IMR-90 (cell line): ENCODE results near the gene CPED1.

Experiments
- BHLHE40 ChIP-seq: fragments of 150-350 bp; IDR thresholded peaks from 2 replicates; pipeline ENCODE4 v1.6.1; 2016; ENCODE audit warnings: mild to moderate bottlenecking, low read depth, low read length
- CEBPB ChIP-seq: IDR thresholded peaks from 2 replicates; pipeline ENCODE4 v1.6.1; 2012; ENCODE audit warnings: low read depth, low read length, improper control_type of control experiment
- FOS ChIP-seq: fragments of 150-350 bp; IDR thresholded peaks from 2 replicates; pipeline ENCODE4 v1.6.1; 2016; ENCODE audit warnings: low read depth, low read length
- MAFK ChIP-seq: IDR thresholded peaks from 2 replicates; pipeline ENCODE4 v1.6.1; 2012; ENCODE audit warnings: low read depth, low read length, improper control_type of control experiment
- NFE2L2 ChIP-seq: fragments of 150-350 bp; IDR thresholded peaks from 2 replicates; pipeline ENCODE4 v1.6.1; 2016; ENCODE audit warnings: low read depth, mild to moderate bottlenecking, low read length
- POLR2A ChIP-seq: IDR thresholded peaks from 2 replicates; pipeline ENCODE4 v1.6.1; 2012; ENCODE audit warnings: mild to moderate bottlenecking, low read depth, low read length
- RAD21 ChIP-seq: IDR thresholded peaks from 2 replicates; pipeline ENCODE4 v1.6.1; 2012; ENCODE audit warnings: low read length, improper control_type of control experiment
- RCOR1 ChIP-seq: IDR thresholded peaks from 2 replicates; pipeline ENCODE4 v1.6.1; 2012; ENCODE audit warnings: mild to moderate bottlenecking, low read length, improper control_type of control experiment; ENCODE audit not compliant: insufficient replicate concordance
- RFX5 ChIP-seq: IDR thresholded peaks from 2 replicates; pipeline ENCODE4 v1.8.0; 2012; ENCODE audit warnings: low read depth, mild to moderate bottlenecking, low read length, moderate library complexity
- TF ChIP-seq, protein P1 (sequence below): conservative IDR thresholded peaks from 2 replicates; pipeline ENCODE4 v1.5.1; 2012; ENCODE audit warnings: mild to moderate bottlenecking, low read depth, low read length, improper control_type of control experiment

DNA sequence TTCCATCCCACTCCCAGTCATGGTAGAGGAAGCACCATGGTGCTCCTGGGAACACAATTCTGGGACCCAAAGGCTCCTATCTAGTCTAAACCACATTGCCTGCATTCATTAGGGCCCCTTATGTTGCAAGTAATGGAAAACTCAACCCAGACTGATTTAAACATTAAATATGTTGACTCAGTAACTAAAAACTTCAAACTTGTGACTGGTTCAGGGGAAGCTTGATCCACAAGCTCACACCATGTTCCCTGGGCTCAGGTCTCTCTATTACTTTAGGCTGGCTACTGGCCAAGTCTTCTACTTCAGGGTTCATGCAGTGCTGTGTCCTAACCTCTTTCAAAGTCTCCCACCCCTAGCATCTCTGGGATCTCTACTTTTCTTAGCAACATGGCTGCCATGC, 353.4 kb downstream of the CPED1 start:
- TF ChIP-seq RAD21 (no peak), CEBPB (no peak), RCOR1 (no peak), MAFK (no peak), FOS (no peak), BHLHE40 (no peak), POLR2A (no peak), RFX5 (no peak), NFE2L2 (no peak)
- TF ChIP-seq, protein P1, sequence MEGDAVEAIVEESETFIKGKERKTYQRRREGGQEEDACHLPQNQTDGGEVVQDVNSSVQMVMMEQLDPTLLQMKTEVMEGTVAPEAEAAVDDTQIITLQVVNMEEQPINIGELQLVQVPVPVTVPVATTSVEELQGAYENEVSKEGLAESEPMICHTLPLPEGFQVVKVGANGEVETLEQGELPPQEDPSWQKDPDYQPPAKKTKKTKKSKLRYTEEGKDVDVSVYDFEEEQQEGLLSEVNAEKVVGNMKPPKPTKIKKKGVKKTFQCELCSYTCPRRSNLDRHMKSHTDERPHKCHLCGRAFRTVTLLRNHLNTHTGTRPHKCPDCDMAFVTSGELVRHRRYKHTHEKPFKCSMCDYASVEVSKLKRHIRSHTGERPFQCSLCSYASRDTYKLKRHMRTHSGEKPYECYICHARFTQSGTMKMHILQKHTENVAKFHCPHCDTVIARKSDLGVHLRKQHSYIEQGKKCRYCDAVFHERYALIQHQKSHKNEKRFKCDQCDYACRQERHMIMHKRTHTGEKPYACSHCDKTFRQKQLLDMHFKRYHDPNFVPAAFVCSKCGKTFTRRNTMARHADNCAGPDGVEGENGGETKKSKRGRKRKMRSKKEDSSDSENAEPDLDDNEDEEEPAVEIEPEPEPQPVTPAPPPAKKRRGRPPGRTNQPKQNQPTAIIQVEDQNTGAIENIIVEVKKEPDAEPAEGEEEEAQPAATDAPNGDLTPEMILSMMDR = no peak
